SU-DHL-6 (cell line): ENCODE results near the gene ABR.

Experiments
- H2AFZ ChIP-seq: fragments of 200-600 bp; sonication (generic); 2 replicates; pipeline ENCODE4 v1.6.1; 2014; ENCODE audit warnings: low read depth, mild to moderate bottlenecking, moderate library complexity, mixed read lengths, antibody characterized with exemption, low read length; ENCODE audit not compliant: severe bottlenecking
- H3F3A ChIP-seq: fragments of 200-600 bp; shearing (Covaris generic); 2 replicates; pipeline ENCODE4 v1.6.0; 2016; ENCODE audit warnings: antibody characterized with exemption, mild to moderate bottlenecking; ENCODE audit not compliant: insufficient read depth
- H3K27ac ChIP-seq: fragments of 200-600 bp; sonication (generic); 2 replicates; pipeline ENCODE4 v1.5.1; 2016; ENCODE audit warnings: low read depth, mild to moderate bottlenecking, low read length, moderate library complexity, mixed read lengths
- H3K27me3 ChIP-seq: fragments of 200-600 bp; sonication (generic), shearing (Covaris generic); 2 replicates; pipeline ENCODE4 v1.6.0; 2014; ENCODE audit warnings: mild to moderate bottlenecking, low read length
- H3K36me3 ChIP-seq: fragments of 200-600 bp; sonication (generic); 2 replicates; pipeline ENCODE4 v1.6.1; 2014; ENCODE audit warnings: mild to moderate bottlenecking, low read length, mixed read lengths
- H3K4me2 ChIP-seq: fragments of 300-600, 200-600 bp; shearing (Covaris generic), sonication (generic); 2 replicates; pipeline ENCODE4 v1.6.0; 2014; ENCODE audit warnings: low read length, low read depth, mild to moderate bottlenecking; ENCODE audit not compliant: poor library complexity, severe bottlenecking
- H3K4me3 ChIP-seq: fragments of 200-600 bp; sonication (generic); 2 replicates; pipeline ENCODE4 v1.5.1; 2014; ENCODE audit warnings: antibody characterized with exemption, low read length, mild to moderate bottlenecking, mixed read lengths; ENCODE audit not compliant: insufficient read depth, poor library complexity, severe bottlenecking
- H3K79me2 ChIP-seq: fragments of 200-600 bp; sonication (generic); 2 replicates; pipeline ENCODE4 v1.6.1; 2014; ENCODE audit warnings: mild to moderate bottlenecking, low read length, moderate library complexity; ENCODE audit not compliant: insufficient read depth
- H3K9ac ChIP-seq: fragments of 200-600 bp; sonication (generic); 2 replicates; pipeline ENCODE4 v1.7.0; 2014; ENCODE audit warnings: mild to moderate bottlenecking, low read length
- H3K9me2 ChIP-seq: fragments of 200-600 bp; sonication (generic); replicated peaks from 2 replicates; pipeline ENCODE4 v1.6.1; 2014; ENCODE audit warnings: low read length; ENCODE audit not compliant: insufficient read depth
- H3K9me3 ChIP-seq: fragments of 200-600 bp; sonication (generic); 2 replicates; pipeline ENCODE4 v1.6.1; 2014; ENCODE audit warnings: low read length, mixed read lengths; ENCODE audit not compliant: insufficient read depth
- H4K20me1 ChIP-seq: fragments of 200-600 bp; sonication (generic); 2 replicates; pipeline ENCODE4 v1.6.1; 2014; ENCODE audit warnings: low read depth, mild to moderate bottlenecking, antibody characterized with exemption, low read length, moderate library complexity, mixed read lengths
- CTCF ChIP-seq: fragments of 200-600 bp; sonication (generic); IDR thresholded peaks from one replicate; pipeline ENCODE4 v1.5.1; 2017; ENCODE audit warnings: antibody characterized with exemption, mild to moderate bottlenecking, low read length, moderate library complexity; ENCODE audit not compliant: insufficient read depth, poor library complexity, severe bottlenecking
- EZH2phosphoT487 ChIP-seq: fragments of 200-600 bp; sonication (generic), shearing (Covaris generic); conservative IDR thresholded peaks from 2 replicates; pipeline ENCODE4 v1.6.1; 2018; ENCODE audit warnings: mild to moderate bottlenecking, antibody characterized with exemption, low read length, moderate library complexity, mixed read lengths

ABR gene

GRCh38 chr17:1224330-1224729 is 44.5 kb upstream of the ABR start:
- no peaks in the 10 kb centered on the region for H3K27me3 ChIP-seq
- no peak overlapping the region for H3K4me2 ChIP-seq
- no peak overlapping the region for H3K9ac ChIP-seq
- H3K79me2 ChIP-seq = peaks cover 76% of the 10 kb centered on the region
- no peak overlapping the region for H3K27ac ChIP-seq
- TF ChIP-seq EZH2phosphoT487 (no peak), CTCF (no peak)
- H2AFZ ChIP-seq = no peak overlapping the region
- H3F3A ChIP-seq = peaks cover 16% of the 10 kb centered on the region; the same call in 1 of the 2 replicates
- peaks cover 7% of the 10 kb centered on the region; the same call in 1 of the 2 replicates for H3K36me3 ChIP-seq
- H3K4me3 ChIP-seq = no peak overlapping the region
- H4K20me1 ChIP-seq = peaks cover 20% of the 10 kb centered on the region
- H3K9me2 ChIP-seq = no peaks in the 10 kb centered on the region
- no peaks in the 10 kb centered on the region for H3K9me3 ChIP-seq

- Histone ChIP-seq H3K36me3 (peaks cover 7% of the 10 kb centered on the region; the same call in 1 of the 2 replicates), H3K4me3 (no peak overlapping the region), H3K9me2 (no peaks in the 10 kb centered on the region), H3K9me3 (no peaks in the 10 kb centered on the region), H3K4me2 (no peak overlapping the region), H3K27me3 (no peaks in the 10 kb centered on the region), H3K9ac (no peak overlapping the region), H3F3A (peaks cover 17% of the 10 kb centered on the region; the same call in 1 of the 2 replicates), H2AFZ (no peak overlapping the region), H3K27ac (no peak overlapping the region), H4K20me1 (peaks cover 20% of the 10 kb centered on the region), H3K79me2 (peaks cover 83% of the 10 kb centered on the region)
- no peak for TF ChIP-seq EZH2phosphoT487
- TF ChIP-seq CTCF = no peak
These were observed 43.9 kb upstream of the ABR start for GRCh38 chr17:1223662-1224061.

GRCh38 chr17:1222321-1222720 is 42.5 kb upstream of the ABR start:
- Histone ChIP-seq H3K4me2 (no peak overlapping the region), H3K27me3 (no peaks in the 10 kb centered on the region), H3K9me2 (no peaks in the 10 kb centered on the region), H4K20me1 (peaks cover 16% of the 10 kb centered on the region), H3F3A (peaks cover 20% of the 10 kb centered on the region), H3K79me2 (peaks cover 85% of the 10 kb centered on the region), H3K36me3 (peaks cover 3% of the 10 kb centered on the region; the same call in 1 of the 2 replicates), H3K4me3 (no peak overlapping the region), H3K9ac (no peak overlapping the region), H3K27ac (no peak overlapping the region), H2AFZ (no peak overlapping the region), H3K9me3 (no peaks in the 10 kb centered on the region)
- TF ChIP-seq CTCF = no peak
- TF ChIP-seq EZH2phosphoT487 = no peak
